AG09309 (cell line): ENCODE results near the gene CLDN22.

Source experiments
- DNase-seq: peaks from one replicate; pipeline ENCODE4 v3.0.0-alpha.2; 2010; ENCODE audit warnings: low read depth
- H3K4me3 ChIP-seq: 2 replicates; pipeline ENCODE4 v1.5.1; 2011; ENCODE audit warnings: mild to moderate bottlenecking, low read depth, low read length, moderate library complexity; ENCODE audit not compliant: control insufficient read depth
- TF ChIP-seq, protein P1 (sequence below): IDR thresholded peaks from 2 replicates; pipeline ENCODE4 v1.5.1; 2011; ENCODE audit warnings: mild to moderate bottlenecking, low read depth, low read length, inconsistent platforms; ENCODE audit not compliant: insufficient read depth, control insufficient read depth; ENCODE audit errors: missing control alignments

Gene CLDN22

GRCh38 chr4:183353557-183353956 is 33.5 kb upstream of the CLDN22 start:
- TF ChIP-seq, protein P1, sequence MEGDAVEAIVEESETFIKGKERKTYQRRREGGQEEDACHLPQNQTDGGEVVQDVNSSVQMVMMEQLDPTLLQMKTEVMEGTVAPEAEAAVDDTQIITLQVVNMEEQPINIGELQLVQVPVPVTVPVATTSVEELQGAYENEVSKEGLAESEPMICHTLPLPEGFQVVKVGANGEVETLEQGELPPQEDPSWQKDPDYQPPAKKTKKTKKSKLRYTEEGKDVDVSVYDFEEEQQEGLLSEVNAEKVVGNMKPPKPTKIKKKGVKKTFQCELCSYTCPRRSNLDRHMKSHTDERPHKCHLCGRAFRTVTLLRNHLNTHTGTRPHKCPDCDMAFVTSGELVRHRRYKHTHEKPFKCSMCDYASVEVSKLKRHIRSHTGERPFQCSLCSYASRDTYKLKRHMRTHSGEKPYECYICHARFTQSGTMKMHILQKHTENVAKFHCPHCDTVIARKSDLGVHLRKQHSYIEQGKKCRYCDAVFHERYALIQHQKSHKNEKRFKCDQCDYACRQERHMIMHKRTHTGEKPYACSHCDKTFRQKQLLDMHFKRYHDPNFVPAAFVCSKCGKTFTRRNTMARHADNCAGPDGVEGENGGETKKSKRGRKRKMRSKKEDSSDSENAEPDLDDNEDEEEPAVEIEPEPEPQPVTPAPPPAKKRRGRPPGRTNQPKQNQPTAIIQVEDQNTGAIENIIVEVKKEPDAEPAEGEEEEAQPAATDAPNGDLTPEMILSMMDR, result no peak
- H3K4me3 ChIP-seq, result no peak overlapping the region
- no peak for DNase-seq

GRCh38 chr4:183352546-183352945 is 32.5 kb upstream of the CLDN22 start:
- DNase-seq, result no peak
- H3K4me3 ChIP-seq, result no peak overlapping the region
- TF ChIP-seq, protein P1, result no peak

GRCh38 chr4:183350317-183351071 is 30.4 kb upstream of the CLDN22 start:
- DNase-seq, result no peak
- H3K4me3 ChIP-seq, result no peak overlapping the region
- TF ChIP-seq, protein P1, result no peak

- TF ChIP-seq, protein P1, result no peak
- peak; percentile 86 for DNase-seq
- no peak overlapping the region for H3K4me3 ChIP-seq
Observed at GRCh38 chr4:183349673-183350072, 29.6 kb upstream of the CLDN22 start.

DNA sequence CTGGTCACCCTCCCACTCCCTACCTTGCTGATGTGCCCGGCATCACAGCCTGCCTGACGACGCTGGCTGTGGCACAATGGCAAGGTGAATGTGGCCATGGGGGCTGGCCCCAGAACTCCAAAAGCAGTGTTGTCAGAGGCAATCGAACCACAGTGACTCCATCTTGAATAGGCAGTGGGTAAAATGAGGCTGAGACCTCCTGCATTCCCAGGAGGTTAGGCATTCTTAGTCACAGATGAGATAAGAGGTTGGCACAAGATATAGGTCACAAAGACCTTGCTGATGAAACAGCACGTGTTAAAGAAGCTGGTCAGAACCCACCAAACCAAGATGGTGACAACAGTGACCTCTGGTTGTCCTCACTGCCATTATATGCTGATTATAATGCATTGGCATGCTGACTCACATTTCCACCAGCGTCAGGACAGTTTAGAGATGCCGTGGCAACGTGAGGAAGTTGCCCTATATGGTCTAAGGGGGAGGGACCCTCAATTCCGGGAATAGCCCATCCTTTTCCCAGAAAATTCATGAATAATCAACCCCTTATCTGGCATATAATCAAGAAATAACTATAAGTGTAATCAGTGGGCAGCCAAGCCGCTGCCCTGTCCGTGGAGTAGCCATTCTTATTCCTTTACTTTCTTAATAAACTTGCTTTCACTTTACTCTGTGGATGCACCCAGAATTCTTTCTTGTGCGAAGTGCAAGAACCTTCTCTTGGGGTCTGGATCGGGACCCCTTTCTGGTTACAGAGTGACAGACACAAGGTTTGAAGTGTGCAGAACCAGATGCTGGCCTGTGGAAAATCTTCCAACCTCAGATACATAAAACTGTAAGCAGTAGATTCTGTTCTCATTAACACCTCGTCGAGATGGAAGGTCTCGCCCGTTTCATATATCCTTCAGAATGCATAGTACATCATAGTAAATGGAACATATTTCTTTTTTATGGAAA is 28.9 kb upstream of the CLDN22 start:
- peak overlapping the region; percentile 9 for H3K4me3 ChIP-seq
- TF ChIP-seq, protein P1, result no peak
- DNase-seq, result peak; percentile 95

DNA sequence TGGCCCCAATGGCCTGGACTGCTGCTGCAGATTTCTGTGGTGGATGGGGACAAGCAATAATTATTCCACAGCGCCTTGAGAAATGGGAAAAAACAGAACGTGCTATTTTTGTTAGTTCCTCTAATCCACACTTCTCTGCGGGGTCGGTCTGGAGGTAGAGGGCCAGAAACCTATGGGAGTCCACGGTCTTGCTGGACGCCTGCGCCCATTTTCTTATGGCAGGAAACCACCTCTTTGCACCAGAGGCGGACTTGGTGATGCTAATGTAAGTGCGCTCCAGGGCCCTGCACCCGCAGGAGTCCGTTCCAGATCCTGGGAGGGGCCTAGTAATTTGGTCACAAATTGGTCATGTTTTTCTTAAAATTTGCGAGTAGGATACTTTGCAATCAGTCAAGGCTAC is 28.1 kb upstream of the CLDN22 start:
- no peak overlapping the region for H3K4me3 ChIP-seq
- DNase-seq, result no peak
- TF ChIP-seq, protein P1, result no peak
